ENCODE measurements around the gene FMNL2. TPM values are rescaled to one million over a fixed set of nuclear protein-coding genes. Genes with fewer than 3 reads are reported as not detected.

Gene FMNL2
- total RNA-seq, 1 experiment from 2014 or later, result 33.6 TPM

DNA sequence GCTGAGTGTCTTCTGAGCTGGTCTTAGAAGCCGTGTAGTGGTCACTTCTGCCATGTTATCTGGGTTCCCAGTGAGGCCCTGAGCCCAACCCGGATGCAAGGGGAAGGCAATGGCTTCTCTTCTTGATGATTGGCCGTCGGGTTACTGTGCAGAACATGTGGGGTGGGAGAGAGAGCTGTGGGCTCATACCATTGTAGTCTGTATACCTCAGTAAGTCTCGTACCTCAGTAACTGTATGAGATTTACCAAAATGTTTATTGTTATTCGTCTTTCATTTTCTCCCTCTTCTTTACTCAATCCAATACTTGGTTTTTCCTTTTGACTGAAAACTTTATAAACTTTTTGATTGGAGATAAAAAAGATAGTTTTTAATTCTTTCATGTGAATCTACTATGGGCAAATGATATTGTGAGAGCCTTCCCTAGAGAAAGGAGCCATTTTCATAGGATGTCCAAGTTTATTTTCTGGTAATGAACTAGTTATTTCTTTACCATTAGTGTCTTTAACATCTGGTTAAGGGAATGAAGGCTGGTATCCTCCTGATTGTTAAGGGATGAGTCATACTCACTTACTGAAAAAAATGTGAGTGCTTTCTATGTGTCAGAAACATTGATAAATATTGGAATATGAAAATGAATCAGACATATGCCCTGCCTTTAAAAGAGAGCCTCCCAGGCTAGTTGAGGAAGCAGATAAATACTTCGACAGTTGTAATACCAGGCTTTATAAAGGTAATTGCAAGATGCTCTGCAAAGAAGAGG lies 252.4 kb downstream of the FMNL2 start:
- Mint-ChIP-seq H3K9me3 (no peaks in the 10 kb centered on the region), H3K27ac (no peak overlapping the region), H3K4me3 (no peak overlapping the region), H3K4me1 (no peaks in the 10 kb centered on the region), H3K36me3 (ENCODE audit: insufficient read depth in 1 of 3, low read depth in 3 of 3) (peaks cover 5 to 7% (median 6%) of the 10 kb centered on the region in 3 experiments; a peak in 4 of 7 replicates), H3K27me3 (ENCODE audit: low read depth) (no peaks in the 10 kb centered on the region)
- no peak for TF ChIP-seq CTCF (conservative IDR thresholded peaks at IDR 0.05)
- no peaks in the 10 kb centered on the region for H3K79me2 ChIP-seq (ENCODE audit: insufficient read depth, low read length)
- no peak overlapping the region for H3K4me2 ChIP-seq (ENCODE audit: insufficient read depth, insufficient read length, low read length)
- H2AFZ ChIP-seq (ENCODE audit: low read length), result no peak overlapping the region
- no peak for DNase-seq
- H4K20me1 ChIP-seq (ENCODE audit: control insufficient read depth, insufficient read depth, insufficient read length), result no peaks in the 10 kb centered on the region
- no peak overlapping the region for H3K23ac ChIP-seq (ENCODE audit: insufficient read length, low read depth, low read length)
- H3T11ph ChIP-seq (ENCODE audit: low read length), result no peak overlapping the region
- no peak overlapping the region for H4K8ac ChIP-seq (replicated peaks; ENCODE audit: insufficient read length, low read depth, low read length)
- H3K9me3 ChIP-seq (ENCODE audit: control insufficient read depth, low read depth, low read length), result no peaks in the 10 kb centered on the region
- no peaks in the 10 kb centered on the region for H3K23me2 ChIP-seq (ENCODE audit: insufficient read length, low read depth, low read length, poor library complexity, severe bottlenecking)
- no peaks in the 10 kb centered on the region for H3K4me1 ChIP-seq (ENCODE audit: insufficient read depth, low read length)
- no peak overlapping the region for H2BK15ac ChIP-seq (ENCODE audit: low read depth, low read length)
- H3K9ac ChIP-seq (ENCODE audit: extremely low read depth, insufficient read length, low read length), result no peak overlapping the region
- H4K5ac ChIP-seq (ENCODE audit: insufficient read length, low read depth, low read length), result no peak overlapping the region
- no peak overlapping the region for H3K14ac ChIP-seq (ENCODE audit: insufficient read depth, low read length)
- no peaks in the 10 kb centered on the region for H3K79me1 ChIP-seq (ENCODE audit: insufficient read depth, low read depth, low read length, poor library complexity, severe bottlenecking)
- H3K4ac ChIP-seq (ENCODE audit: low read depth, low read length), result no peak overlapping the region
- H2BK5ac ChIP-seq (ENCODE audit: insufficient read length, low read length), result no peak overlapping the region
- no peak overlapping the region for H3K56ac ChIP-seq (ENCODE audit: insufficient read length, low read depth, low read length)
- no peak overlapping the region for H3K27ac ChIP-seq (ENCODE audit: insufficient read length, low read depth, low read length)
- H3K27me3 ChIP-seq (ENCODE audit: insufficient read depth, low read length), result no peaks in the 10 kb centered on the region
- no peak overlapping the region for H3K18ac ChIP-seq (ENCODE audit: insufficient read length, low read depth, low read length)
- H2BK20ac ChIP-seq (ENCODE audit: low read depth, low read length, poor library complexity, severe bottlenecking), result no peak overlapping the region
- WGBS (ENCODE audit: extremely low coverage, insufficient read length, low lambda C conversion rate), result no CpG with 5 or more reads among the region's 7 CpGs
- no peak overlapping the region for H2BK120ac ChIP-seq (ENCODE audit: low read depth, low read length, poor library complexity, severe bottlenecking)
- H2AK5ac ChIP-seq (ENCODE audit: insufficient read length, low read length), result no peak overlapping the region
- no peak overlapping the region for H2BK12ac ChIP-seq (ENCODE audit: insufficient read length, low read depth, low read length)
- no peak overlapping the region for H4K91ac ChIP-seq (ENCODE audit: insufficient read length, low read depth, low read length)

Data from H9 (cell line).